ENCODE results near the gene MCIDAS.

DNA sequence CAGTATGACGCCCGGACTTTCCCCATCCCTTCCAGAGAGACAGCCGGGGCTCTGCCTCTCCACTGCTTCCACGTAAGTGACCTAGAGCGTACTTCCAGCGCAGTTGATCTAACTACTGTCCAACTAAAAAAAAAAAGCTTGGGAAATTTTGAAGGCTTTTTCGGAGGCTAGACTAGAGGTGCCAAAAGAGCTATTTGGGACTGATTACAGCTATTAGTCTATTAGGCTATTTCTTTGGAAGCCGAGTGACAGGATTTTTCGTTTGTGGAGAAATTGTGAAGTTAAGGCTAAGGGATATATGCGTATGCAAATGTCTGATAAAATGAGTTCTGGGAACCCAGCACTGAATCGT, 4.8 kb upstream of the MCIDAS start:
- TF ChIP-seq FOXA1 (IDR thresholded peaks at IDR 0.05), result no peak
- no peak for TF ChIP-seq TAF1 (conservative IDR thresholded peaks at IDR 0.05)
- TF ChIP-seq, protein P1, sequence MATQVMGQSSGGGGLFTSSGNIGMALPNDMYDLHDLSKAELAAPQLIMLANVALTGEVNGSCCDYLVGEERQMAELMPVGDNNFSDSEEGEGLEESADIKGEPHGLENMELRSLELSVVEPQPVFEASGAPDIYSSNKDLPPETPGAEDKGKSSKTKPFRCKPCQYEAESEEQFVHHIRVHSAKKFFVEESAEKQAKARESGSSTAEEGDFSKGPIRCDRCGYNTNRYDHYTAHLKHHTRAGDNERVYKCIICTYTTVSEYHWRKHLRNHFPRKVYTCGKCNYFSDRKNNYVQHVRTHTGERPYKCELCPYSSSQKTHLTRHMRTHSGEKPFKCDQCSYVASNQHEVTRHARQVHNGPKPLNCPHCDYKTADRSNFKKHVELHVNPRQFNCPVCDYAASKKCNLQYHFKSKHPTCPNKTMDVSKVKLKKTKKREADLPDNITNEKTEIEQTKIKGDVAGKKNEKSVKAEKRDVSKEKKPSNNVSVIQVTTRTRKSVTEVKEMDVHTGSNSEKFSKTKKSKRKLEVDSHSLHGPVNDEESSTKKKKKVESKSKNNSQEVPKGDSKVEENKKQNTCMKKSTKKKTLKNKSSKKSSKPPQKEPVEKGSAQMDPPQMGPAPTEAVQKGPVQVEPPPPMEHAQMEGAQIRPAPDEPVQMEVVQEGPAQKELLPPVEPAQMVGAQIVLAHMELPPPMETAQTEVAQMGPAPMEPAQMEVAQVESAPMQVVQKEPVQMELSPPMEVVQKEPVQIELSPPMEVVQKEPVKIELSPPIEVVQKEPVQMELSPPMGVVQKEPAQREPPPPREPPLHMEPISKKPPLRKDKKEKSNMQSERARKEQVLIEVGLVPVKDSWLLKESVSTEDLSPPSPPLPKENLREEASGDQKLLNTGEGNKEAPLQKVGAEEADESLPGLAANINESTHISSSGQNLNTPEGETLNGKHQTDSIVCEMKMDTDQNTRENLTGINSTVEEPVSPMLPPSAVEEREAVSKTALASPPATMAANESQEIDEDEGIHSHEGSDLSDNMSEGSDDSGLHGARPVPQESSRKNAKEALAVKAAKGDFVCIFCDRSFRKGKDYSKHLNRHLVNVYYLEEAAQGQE (IDR thresholded peaks at IDR 0.05), result no peak
- TF ChIP-seq, protein P2, sequence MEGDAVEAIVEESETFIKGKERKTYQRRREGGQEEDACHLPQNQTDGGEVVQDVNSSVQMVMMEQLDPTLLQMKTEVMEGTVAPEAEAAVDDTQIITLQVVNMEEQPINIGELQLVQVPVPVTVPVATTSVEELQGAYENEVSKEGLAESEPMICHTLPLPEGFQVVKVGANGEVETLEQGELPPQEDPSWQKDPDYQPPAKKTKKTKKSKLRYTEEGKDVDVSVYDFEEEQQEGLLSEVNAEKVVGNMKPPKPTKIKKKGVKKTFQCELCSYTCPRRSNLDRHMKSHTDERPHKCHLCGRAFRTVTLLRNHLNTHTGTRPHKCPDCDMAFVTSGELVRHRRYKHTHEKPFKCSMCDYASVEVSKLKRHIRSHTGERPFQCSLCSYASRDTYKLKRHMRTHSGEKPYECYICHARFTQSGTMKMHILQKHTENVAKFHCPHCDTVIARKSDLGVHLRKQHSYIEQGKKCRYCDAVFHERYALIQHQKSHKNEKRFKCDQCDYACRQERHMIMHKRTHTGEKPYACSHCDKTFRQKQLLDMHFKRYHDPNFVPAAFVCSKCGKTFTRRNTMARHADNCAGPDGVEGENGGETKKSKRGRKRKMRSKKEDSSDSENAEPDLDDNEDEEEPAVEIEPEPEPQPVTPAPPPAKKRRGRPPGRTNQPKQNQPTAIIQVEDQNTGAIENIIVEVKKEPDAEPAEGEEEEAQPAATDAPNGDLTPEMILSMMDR (IDR thresholded peaks at IDR 0.05; ENCODE audit: low read depth, low read length, missing input control), result no peak
- TF ChIP-seq JUND (IDR thresholded peaks at IDR 0.05), result no peak
- TF ChIP-seq GABPA (IDR thresholded peaks at IDR 0.05 in 1 of 2, conservative IDR thresholded peaks at IDR 0.05 in 1 of 2), result no peak
- TF ChIP-seq, protein P3, sequence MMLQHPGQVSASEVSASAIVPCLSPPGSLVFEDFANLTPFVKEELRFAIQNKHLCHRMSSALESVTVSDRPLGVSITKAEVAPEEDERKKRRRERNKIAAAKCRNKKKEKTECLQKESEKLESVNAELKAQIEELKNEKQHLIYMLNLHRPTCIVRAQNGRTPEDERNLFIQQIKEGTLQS (IDR thresholded peaks at IDR 0.05), result no peak
- TF ChIP-seq, protein P4, sequence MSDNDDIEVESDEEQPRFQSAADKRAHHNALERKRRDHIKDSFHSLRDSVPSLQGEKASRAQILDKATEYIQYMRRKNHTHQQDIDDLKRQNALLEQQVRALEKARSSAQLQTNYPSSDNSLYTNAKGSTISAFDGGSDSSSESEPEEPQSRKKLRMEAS (IDR thresholded peaks at IDR 0.05), result no peak
- TF ChIP-seq SP1 (IDR thresholded peaks at IDR 0.05), result no peak
- TF ChIP-seq EGR1 (IDR thresholded peaks at IDR 0.05; ENCODE audit: low read depth in 2 of 2), result no peak

Measured in liver (tissue), 3 donors.